G401.6 (cell line): ENCODE results near the gene GPR6.

ENCODE experiments used
- FAIRE-seq: peaks from 2 replicates; lab custom pipeline; 2012; peaks lifted over from hg19 to GRCh38; lab: Jason Lieb, UNC

The GPR6 gene

GRCh38 chr6:109999740-110000139 lies 21.6 kb downstream of the GPR6 start:
- FAIRE-seq: no peak

DNA sequence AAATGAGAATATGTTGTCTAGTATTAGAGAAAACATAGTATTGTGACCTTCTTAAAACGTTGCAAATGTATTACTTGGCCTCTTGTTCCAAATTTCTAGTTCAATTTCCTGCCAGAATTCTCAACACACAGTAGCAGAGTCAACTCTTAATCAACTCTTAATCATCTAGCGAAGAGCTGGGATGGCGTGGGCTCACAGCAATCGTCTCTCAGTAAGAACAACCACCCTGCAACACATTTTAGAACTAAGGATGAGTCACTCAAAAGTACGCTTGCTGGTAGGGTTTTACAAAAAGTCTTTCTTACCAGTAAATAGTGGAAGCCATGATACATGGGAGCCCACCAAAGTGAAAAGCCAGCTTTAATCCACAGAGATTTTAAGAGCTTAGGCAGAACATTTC lies 24.6 kb downstream of the GPR6 start:
- FAIRE-seq: no peak

GRCh38 chr6:110013386-110013785 lies 35.3 kb downstream of the GPR6 start:
- FAIRE-seq: no peak

- FAIRE-seq: no peak
These were observed 37.1 kb downstream of the GPR6 start for GRCh38 chr6:110015206-110015605.

DNA sequence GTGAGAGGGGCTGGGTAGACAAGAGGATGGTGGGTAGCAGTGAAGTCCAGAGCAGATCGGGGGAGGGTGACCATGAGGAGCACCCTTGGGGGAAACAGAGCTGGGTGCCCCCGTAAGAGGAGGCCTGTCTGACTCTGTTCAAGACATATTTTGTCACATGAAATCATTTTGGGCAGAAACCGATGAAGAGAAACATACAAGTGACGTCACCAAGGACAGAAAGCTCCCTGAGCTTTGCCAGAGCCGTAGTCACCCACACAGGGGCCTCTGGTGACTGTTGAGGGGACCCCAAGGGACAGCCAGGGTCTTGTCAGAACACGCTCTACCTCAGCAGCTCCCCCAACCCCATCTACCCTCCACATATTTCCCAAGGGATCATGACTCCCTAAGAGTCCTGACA lies 39.2 kb downstream of the GPR6 start:
- no peak for FAIRE-seq

DNA sequence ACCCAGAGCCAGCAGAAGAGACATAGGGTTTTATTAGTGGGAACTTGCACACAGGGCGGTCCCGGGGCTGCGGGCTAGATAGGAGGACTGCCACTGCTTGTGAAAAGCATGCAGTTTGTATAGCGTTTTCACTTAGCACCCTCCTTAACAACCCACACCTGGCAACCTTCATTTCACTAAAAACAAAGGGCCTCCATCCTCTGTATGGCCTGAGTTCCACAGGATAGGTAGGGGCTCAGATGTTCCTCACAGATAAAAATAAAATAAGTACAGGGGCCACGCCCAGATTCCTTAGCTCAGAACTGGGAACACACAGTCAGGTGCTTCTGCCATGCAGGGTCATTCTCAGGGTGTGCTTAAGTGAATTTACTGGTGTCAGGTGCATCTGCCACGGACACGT lies 39.8 kb downstream of the GPR6 start:
- no peak for FAIRE-seq

DNA sequence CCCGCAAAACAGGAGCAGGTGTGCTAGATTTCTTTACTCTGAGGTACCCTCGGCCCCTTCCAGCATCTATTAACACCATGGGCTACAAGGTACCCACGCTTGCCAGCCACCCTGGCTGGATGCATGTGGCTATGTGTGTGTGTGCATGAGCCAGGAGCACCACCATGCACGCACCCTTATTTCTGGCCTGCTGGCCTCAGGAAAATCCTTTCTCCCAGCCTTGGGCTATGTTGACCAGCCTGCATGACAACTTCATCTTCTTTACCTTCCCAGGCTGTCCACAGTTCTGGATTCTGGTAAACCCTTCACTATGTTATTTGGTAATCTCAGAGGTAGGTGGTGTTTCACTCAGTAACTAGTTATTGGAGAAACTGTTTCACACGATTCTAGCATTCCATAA lies 40.4 kb downstream of the GPR6 start:
- no peak for FAIRE-seq

- no peak for FAIRE-seq
These were observed 42.8 kb downstream of the GPR6 start for GRCh38 chr6:110020888-110021287.

DNA sequence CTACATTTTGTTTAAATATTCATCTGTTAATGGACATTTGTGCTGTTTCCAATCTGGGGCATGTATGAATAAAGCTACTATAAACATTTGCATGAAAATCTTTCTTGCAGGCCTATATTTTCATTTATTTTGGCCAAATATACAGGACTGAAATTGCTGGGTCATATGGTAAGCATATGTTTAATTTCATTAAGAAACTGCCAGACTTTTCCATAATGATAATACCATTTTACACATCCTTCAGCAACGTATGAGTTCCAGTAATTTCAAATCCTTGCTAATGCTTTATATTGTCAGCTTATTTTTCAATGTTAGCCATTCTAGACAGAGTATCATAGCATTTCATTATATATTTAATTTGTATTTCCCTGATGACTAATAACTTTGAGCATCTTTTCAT lies 51.0 kb downstream of the GPR6 start:
- FAIRE-seq: no peak
